ENCODE results near the gene ATP1A2. TPM values are rescaled to one million over a fixed set of nuclear protein-coding genes. Genes with fewer than 3 reads are reported as not detected.

Gene ATP1A2
- total RNA-seq, 3 donors from 2014 or later: 2.6 to 124 (median 4.0) TPM

- H3K9me3 ChIP-seq: no peaks in the 10 kb centered on the region
- no peak for DNase-seq
- intact Hi-C loops (cut with DNase I, micrococcal nuclease): no loop called here
- no peaks in the 10 kb centered on the region for H3K4me1 ChIP-seq (ENCODE audit: low read depth)
- no peak overlapping the region for H3K4me3 ChIP-seq
- no peak for TF ChIP-seq CTCF (IDR thresholded peaks at IDR 0.05)
- no peak for ATAC-seq
- H3K36me3 ChIP-seq (ENCODE audit: low read depth): no peaks in the 10 kb centered on the region
Measured at GRCh38 chr1:160131803-160132565, 16.4 kb downstream of the ATP1A2 start.

GRCh38 chr1:160133990-160134770 lies 18.6 kb downstream of the ATP1A2 start:
- Histone ChIP-seq H3K4me1 (ENCODE audit: low read depth) (no peaks in the 10 kb centered on the region), H3K4me3 (no peak overlapping the region), H3K36me3 (ENCODE audit: low read depth) (no peaks in the 10 kb centered on the region), H3K9me3 (no peaks in the 10 kb centered on the region)
- DNase-seq: no peak
- intact Hi-C loops (cut with DNase I, micrococcal nuclease): no loop called here
- no peak for TF ChIP-seq CTCF (IDR thresholded peaks at IDR 0.05)
- no peak for ATAC-seq

- Histone ChIP-seq H3K9me3 (no peaks in the 10 kb centered on the region), H3K4me3 (no peak overlapping the region), H3K36me3 (ENCODE audit: low read depth) (no peaks in the 10 kb centered on the region), H3K4me1 (ENCODE audit: low read depth) (no peaks in the 10 kb centered on the region)
- DNase-seq: no peak
- intact Hi-C loops (cut with DNase I, micrococcal nuclease): no loop called here
- ATAC-seq: no peak
- no peak for TF ChIP-seq CTCF (IDR thresholded peaks at IDR 0.05)
Measured at GRCh38 chr1:160134791-160135572, 19.4 kb downstream of the ATP1A2 start.

- no peaks in the 10 kb centered on the region for H3K9me3 ChIP-seq
- no peak for TF ChIP-seq CTCF (IDR thresholded peaks at IDR 0.05)
- no peak overlapping the region for H3K4me3 ChIP-seq
- ATAC-seq (no peak), DNase-seq (no peak)
- no peaks in the 10 kb centered on the region for H3K36me3 ChIP-seq (ENCODE audit: low read depth)
- H3K4me1 ChIP-seq (ENCODE audit: low read depth): no peaks in the 10 kb centered on the region
- intact Hi-C loops (cut with DNase I, micrococcal nuclease): no loop called here
Measured at GRCh38 chr1:160136121-160136925, 20.8 kb downstream of the ATP1A2 start.

- TF ChIP-seq CTCF (IDR thresholded peaks at IDR 0.05): no peak
- H3K36me3 ChIP-seq (ENCODE audit: low read depth): no peaks in the 10 kb centered on the region
- intact Hi-C loops (cut with DNase I, micrococcal nuclease): no loop called here
- H3K9me3 ChIP-seq: no peaks in the 10 kb centered on the region
- DNase-seq: no peak
- no peak for ATAC-seq
- no peak overlapping the region for H3K4me3 ChIP-seq
- no peaks in the 10 kb centered on the region for H3K4me1 ChIP-seq (ENCODE audit: low read depth)
Measured at GRCh38 chr1:160136926-160137200, 21.3 kb downstream of the ATP1A2 start.

Measured in mucosa of descending colon (tissue), 3 donors.